Thyroid gland (tissue), 4 donors: Measurements from ENCODE around the gene RPS6KC1.

Experiments
- CTCF ChIP-seq, 6 experiments: fragments of 200-600 bp in 3 of 6; fragments of 450-650 bp in 3 of 6; sonication (generic) in 3 of 6; IDR thresholded peaks; one replicate each; pipeline ENCODE4 v1.5.1; 2016 to 2019; ENCODE audit warnings: antibody characterized with exemption in 6 of 6, mild to moderate bottlenecking in 2 of 6, inconsistent platforms in 1 of 6, moderate library complexity in 1 of 6
- POLR2A ChIP-seq, 2 donors: fragments of 450-650 bp; IDR thresholded peaks; one replicate each; pipeline ENCODE4 v1.6.1; 2017; ENCODE audit warnings: antibody characterized with exemption in 2 of 2, mild to moderate bottlenecking in 2 of 2, moderate library complexity in 1 of 2

- no peak for TF ChIP-seq POLR2A (IDR thresholded peaks at IDR 0.05)
- no peak for TF ChIP-seq CTCF (IDR thresholded peaks at IDR 0.05)
These were observed 132.1 kb downstream of the RPS6KC1 start for GRCh38 chr1:213183036-213183672.
